H1 (cell line): ENCODE measurements around the gene RASGEF1C. TPM values are rescaled to one million over a fixed set of nuclear protein-coding genes. Genes with fewer than 3 reads are reported as not detected.

Experiments used
- ATF3 ChIP-seq: IDR thresholded peaks from 2 replicates; pipeline ENCODE4 v1.6.1; 2011; ENCODE audit warnings: low read depth, mild to moderate bottlenecking, low read length; ENCODE audit not compliant: insufficient read depth
- GABPA ChIP-seq: IDR thresholded peaks from 2 replicates; pipeline ENCODE4 v1.6.1; 2011; ENCODE audit warnings: mild to moderate bottlenecking, low read length, moderate library complexity, borderline replicate concordance; ENCODE audit not compliant: insufficient read depth
- HDAC6 ChIP-seq: IDR thresholded peaks from one replicate; pipeline ENCODE4 v1.7.1; 2012; ENCODE audit warnings: low read depth, mild to moderate bottlenecking, inconsistent platforms, low read length, moderate library complexity
- RXRA ChIP-seq: IDR thresholded peaks from 2 replicates; pipeline ENCODE4 v1.6.1; 2011; ENCODE audit warnings: low read depth, mild to moderate bottlenecking, low read length, moderate library complexity; ENCODE audit not compliant: insufficient read depth
- SIN3A ChIP-seq, 2 experiments: IDR thresholded peaks in 1 of 2; conservative IDR thresholded peaks in 1 of 2; 2 replicates each; pipeline ENCODE4 v1.6.1; 2011 to 2012; ENCODE audit warnings: low read length in 2 of 2, improper control_type of control experiment in 1 of 2, low read depth in 1 of 2, mild to moderate bottlenecking in 1 of 2
- SP2 ChIP-seq: IDR thresholded peaks from 2 replicates; pipeline ENCODE4 v1.6.1; 2012; ENCODE audit warnings: mild to moderate bottlenecking, low read length, inconsistent platforms
- polyA plus RNA-seq, 7 experiments: library from polyadenylated mRNA; depleted of rRNA in 3 of 7; stranded (reverse) in 5 of 7; unstranded in 2 of 7; fragments of >200 nt in 5 of 7; fragments of 200-250 nt in 2 of 7; gene quantifications; 1 replicate in 5 of 7; 2 replicates in 1 of 7; 4 replicates in 1 of 7; pipeline versions ENCODE4 v1.2.1 to v1.2.3, GENCODE V29; 2011 to 2013; ENCODE audit warnings: missing spikeins in 2 of 7, mixed read lengths in 2 of 7
- total RNA-seq: library from RNA; stranded (reverse); fragmentation: NEBNext Ultra II Directional; extraction: Animal tissue kit (Norgen Biotek cat#: 25700); gene quantifications from 2 replicates; pipeline ENCODE4 v1.2.1, GENCODE V29; 2021

RASGEF1C gene
- total and polyA plus RNA-seq, 2 of the 8 experiments (the other 6 are each of a cell fraction or from before 2014, with no cell fraction given), result 0.26 to 0.61 TPM

- TF ChIP-seq HDAC6 (no peak), GABPA (no peak), RXRA (no peak), ATF3 (no peak), SIN3A (conservative IDR thresholded peaks at IDR 0.05 in 1 of 2, IDR thresholded peaks at IDR 0.05 in 1 of 2; ENCODE audit: low read depth in 1 of 2, low read length in 2 of 2) (no peak), SP2 (no peak)
Measured at GRCh38 chr5:180205916-180206315, 3.1 kb downstream of the RASGEF1C start (continued).
